ENCODE results near the gene C14orf93. TPM values are rescaled to one million over a fixed set of nuclear protein-coding genes. Genes with fewer than 3 reads are reported as not detected.

Gene C14orf93
- total RNA-seq, 4 donors from 2014 or later: 7.2 to 18.6 (median 10.4) TPM

DNA sequence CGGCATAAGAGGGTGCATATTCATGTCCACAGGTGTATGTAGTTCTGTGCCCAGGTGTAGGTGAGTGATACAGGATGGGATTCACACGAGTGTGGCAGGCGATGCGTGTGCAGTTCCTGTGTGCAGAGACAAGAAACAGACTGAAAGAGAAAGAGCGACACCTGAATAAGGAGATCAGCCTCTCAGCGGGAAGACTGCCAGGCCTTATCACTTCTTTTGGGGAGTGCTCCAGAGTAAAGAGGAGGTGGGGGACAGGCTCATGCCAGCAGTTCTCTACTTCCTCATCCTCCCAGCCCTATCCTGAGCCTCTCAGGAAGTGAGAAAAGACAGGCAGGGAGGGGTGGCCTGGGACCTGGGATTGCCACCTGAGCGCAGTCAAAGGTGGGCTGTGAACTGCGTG lies 34.9 kb upstream of the C14orf93 start:
- intact Hi-C loops (cut with DNase I; ENCODE audit: low total_unique reads): no loop called here
- Histone ChIP-seq H3K27me3 (no peaks in the 10 kb centered on the region), H3K4me3 (no peak overlapping the region), H3K36me3 (no peaks in the 10 kb centered on the region), H3K4me1 (no peaks in the 10 kb centered on the region), H3K27ac (peak overlapping the region in 1 of 2 donors; percentile 33), H3K9me3 (no peaks in the 10 kb centered on the region)
- no peak for TF ChIP-seq POLR2A (IDR thresholded peaks at IDR 0.05)
- TF ChIP-seq, protein P1, sequence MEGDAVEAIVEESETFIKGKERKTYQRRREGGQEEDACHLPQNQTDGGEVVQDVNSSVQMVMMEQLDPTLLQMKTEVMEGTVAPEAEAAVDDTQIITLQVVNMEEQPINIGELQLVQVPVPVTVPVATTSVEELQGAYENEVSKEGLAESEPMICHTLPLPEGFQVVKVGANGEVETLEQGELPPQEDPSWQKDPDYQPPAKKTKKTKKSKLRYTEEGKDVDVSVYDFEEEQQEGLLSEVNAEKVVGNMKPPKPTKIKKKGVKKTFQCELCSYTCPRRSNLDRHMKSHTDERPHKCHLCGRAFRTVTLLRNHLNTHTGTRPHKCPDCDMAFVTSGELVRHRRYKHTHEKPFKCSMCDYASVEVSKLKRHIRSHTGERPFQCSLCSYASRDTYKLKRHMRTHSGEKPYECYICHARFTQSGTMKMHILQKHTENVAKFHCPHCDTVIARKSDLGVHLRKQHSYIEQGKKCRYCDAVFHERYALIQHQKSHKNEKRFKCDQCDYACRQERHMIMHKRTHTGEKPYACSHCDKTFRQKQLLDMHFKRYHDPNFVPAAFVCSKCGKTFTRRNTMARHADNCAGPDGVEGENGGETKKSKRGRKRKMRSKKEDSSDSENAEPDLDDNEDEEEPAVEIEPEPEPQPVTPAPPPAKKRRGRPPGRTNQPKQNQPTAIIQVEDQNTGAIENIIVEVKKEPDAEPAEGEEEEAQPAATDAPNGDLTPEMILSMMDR (IDR thresholded peaks at IDR 0.05): no peak
- no peak for DNase-seq

DNA sequence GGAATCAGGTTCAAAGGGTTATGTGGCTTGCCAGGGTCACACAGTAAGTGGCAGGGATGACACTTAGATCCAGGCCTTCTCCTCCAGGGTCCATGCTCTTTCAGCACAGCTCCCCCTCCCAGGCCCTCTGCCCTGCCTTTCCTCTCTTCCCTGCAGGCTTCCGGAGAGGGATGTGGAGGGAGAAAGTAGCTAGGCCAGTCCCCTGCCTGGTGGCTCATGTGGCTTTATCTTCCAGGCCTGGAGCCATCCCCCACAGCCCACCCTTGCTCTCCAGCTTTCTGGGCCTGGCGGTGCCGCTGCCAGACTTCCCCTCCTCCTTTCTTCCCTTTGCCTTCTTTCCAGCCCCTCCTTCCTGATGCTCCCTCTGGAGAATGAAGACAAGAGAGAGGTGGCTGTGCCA lies 33.8 kb upstream of the C14orf93 start:
- Histone ChIP-seq H3K36me3 (no peaks in the 10 kb centered on the region), H3K4me1 (no peaks in the 10 kb centered on the region), H3K4me3 (no peak overlapping the region), H3K27me3 (no peaks in the 10 kb centered on the region), H3K9me3 (no peaks in the 10 kb centered on the region), H3K27ac (no peak overlapping the region)
- TF ChIP-seq, protein P1 (IDR thresholded peaks at IDR 0.05): no peak
- TF ChIP-seq POLR2A (IDR thresholded peaks at IDR 0.05): no peak
- no peak for DNase-seq
- intact Hi-C loops (cut with DNase I; ENCODE audit: low total_unique reads): no loop called here

DNA sequence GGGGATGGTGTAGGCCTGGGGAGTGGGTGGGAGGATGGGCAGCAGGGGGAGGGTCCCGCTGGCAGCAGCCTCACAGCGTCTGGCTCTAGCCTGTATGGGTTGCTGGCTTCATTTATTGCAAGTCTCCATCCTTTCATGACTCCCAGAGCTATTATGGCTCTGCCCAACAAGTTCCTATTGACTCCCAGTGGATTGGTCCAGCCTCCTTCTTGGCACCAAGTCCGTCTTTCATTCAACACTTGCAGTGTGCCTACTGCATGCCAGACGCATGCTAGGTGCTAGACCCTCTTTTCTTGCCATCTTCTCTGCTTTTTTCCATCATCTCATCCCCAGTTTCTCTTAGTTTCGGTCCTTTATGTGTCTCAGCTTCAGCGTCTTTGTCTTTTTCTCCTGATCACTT lies 33.2 kb upstream of the C14orf93 start:
- Histone ChIP-seq H3K9me3 (no peaks in the 10 kb centered on the region), H3K36me3 (no peaks in the 10 kb centered on the region), H3K4me1 (no peaks in the 10 kb centered on the region), H3K27me3 (no peaks in the 10 kb centered on the region), H3K4me3 (no peak overlapping the region), H3K27ac (no peak overlapping the region)
- DNase-seq: no peak
- TF ChIP-seq, protein P1 (IDR thresholded peaks at IDR 0.05): no peak
- no peak for TF ChIP-seq POLR2A (IDR thresholded peaks at IDR 0.05)
- intact Hi-C loops (cut with DNase I; ENCODE audit: low total_unique reads): no loop called here

DNA sequence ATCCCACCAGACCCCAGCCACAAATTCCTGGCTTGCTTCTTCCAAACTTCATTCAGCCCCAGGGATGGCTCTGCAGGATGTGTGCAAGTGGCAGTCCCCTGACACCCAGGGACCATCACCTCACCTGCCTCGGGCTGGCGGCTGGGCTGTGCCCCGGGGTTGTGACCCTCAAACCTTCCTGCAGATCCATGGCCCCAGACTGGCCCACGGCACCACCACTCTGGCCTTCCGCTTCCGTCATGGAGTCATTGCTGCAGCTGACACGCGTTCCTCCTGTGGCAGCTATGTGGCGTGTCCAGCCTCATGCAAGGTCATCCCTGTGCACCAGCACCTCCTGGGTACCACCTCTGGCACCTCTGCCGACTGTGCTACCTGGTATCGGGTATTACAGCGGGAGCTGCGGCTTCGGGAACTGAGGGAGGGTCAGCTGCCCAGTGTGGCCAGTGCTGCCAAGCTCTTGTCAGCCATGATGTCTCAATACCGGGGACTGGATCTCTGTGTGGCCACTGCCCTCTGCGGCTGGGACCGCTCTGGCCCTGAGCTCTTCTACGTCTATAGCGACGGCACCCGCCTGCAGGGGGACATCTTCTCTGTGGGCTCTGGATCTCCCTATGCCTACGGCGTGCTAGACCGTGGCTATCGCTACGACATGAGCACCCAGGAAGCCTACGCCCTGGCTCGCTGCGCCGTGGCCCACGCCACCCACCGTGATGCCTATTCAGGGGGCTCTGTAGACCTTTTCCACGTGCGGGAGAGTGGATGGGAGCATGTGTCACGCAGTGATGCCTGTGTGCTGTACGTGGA lies 32.4 kb upstream of the C14orf93 start, which contains the start of gene PSMB11:
Gene PSMB11, plus strand, starts transcription at position 51 of the 804 bp plus-strand sequence. Its CDS starts 14 bp downstream, at position 65.
- no peak within 1 kb of the TSS for H3K27ac ChIP-seq
- H3K4me3 ChIP-seq: no peak within 1 kb of the TSS
- TF ChIP-seq POLR2A (IDR thresholded peaks at IDR 0.05): no peak
- TF ChIP-seq, protein P1 (IDR thresholded peaks at IDR 0.05): no peak
- DNase-seq: no peak
- no peaks in the 10 kb centered on the region for H3K36me3 ChIP-seq
- H3K9me3 ChIP-seq: no peaks in the 10 kb centered on the region
- no peaks in the 10 kb centered on the region for H3K27me3 ChIP-seq
- H3K4me1 ChIP-seq: no peaks in the 10 kb centered on the region
- intact Hi-C loops (cut with DNase I; ENCODE audit: low total_unique reads): no loop called here

DNA sequence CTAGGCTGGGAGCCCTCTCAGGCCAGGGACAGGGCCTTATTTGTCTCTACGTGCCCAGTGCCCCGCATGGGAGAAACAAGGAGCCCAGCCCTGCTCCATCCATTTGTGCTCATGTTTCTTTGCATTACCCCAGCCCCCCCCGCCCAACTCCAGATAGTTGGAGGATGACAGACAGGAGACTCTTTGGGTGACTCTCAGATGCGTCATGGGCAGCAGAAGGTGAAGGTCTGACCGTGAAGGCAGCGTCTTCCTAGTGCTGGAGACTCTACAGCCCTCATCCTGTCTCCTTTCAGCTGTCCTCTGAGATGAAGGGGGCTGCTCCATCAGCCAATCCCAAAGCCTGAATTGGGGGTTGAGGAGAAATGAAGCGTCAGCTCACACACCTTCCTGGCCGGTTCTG lies 31.8 kb upstream of the C14orf93 start:
- no peak overlapping the region for H3K27ac ChIP-seq
- no peaks in the 10 kb centered on the region for H3K9me3 ChIP-seq
- intact Hi-C loops (cut with DNase I; ENCODE audit: low total_unique reads): no loop called here
- TF ChIP-seq, protein P1 (IDR thresholded peaks at IDR 0.05): no peak
- TF ChIP-seq POLR2A (IDR thresholded peaks at IDR 0.05): no peak
- H3K27me3 ChIP-seq: no peaks in the 10 kb centered on the region
- H3K36me3 ChIP-seq: no peaks in the 10 kb centered on the region
- DNase-seq: no peak
- H3K4me3 ChIP-seq: no peak overlapping the region
- no peaks in the 10 kb centered on the region for H3K4me1 ChIP-seq

Measured in uterus (tissue), 4 donors.